ENCODE data around the gene FRMD4A. TPM values are rescaled to one million over a fixed set of nuclear protein-coding genes. Genes with fewer than 3 reads are reported as not detected.

FRMD4A gene
- total and polyA plus RNA-seq, 5 donors from 2014 or later, result 0.34 to 2.4 (median 0.54) TPM

GRCh38 chr10:13765641-13766341 lies 564.9 kb downstream of the FRMD4A start:
- no peaks in the 10 kb centered on the region for H3K9me3 ChIP-seq (ENCODE audit: control insufficient read depth in 2 of 2, low read length in 2 of 2)
- no peaks in the 10 kb centered on the region for H3K27me3 ChIP-seq (ENCODE audit: control insufficient read depth, insufficient read depth, low read length)
- no peak overlapping the region for H3K27ac ChIP-seq (ENCODE audit: insufficient read depth, low read length, poor library complexity, severe bottlenecking)
- ATAC-seq (ENCODE audit: low read depth in 2 of 2) (no peak), DNase-seq (no peak)
- peaks cover 0 to 3% (median 0%) of the 10 kb centered on the region in 7 donors for H3K9me3 Mint-ChIP-seq
- H3K36me3 ChIP-seq (ENCODE audit: control insufficient read depth, insufficient read depth, low read length), result no peaks in the 10 kb centered on the region
- H3K27ac Mint-ChIP-seq, result no peak overlapping the region
- no peaks in the 10 kb centered on the region for H3K4me1 ChIP-seq (ENCODE audit: control insufficient read depth, insufficient read depth, low read length, poor library complexity, severe bottlenecking)
- peaks cover 9% of the 10 kb centered on the region for H3K27me3 Mint-ChIP-seq
- no peaks in the 10 kb centered on the region for H3K36me3 Mint-ChIP-seq
- H3K4me3 Mint-ChIP-seq, result no peak overlapping the region
- H3K4me3 ChIP-seq (ENCODE audit: low read depth, low read length), result no peak overlapping the region
- no peaks in the 10 kb centered on the region for H3K4me1 Mint-ChIP-seq

DNA sequence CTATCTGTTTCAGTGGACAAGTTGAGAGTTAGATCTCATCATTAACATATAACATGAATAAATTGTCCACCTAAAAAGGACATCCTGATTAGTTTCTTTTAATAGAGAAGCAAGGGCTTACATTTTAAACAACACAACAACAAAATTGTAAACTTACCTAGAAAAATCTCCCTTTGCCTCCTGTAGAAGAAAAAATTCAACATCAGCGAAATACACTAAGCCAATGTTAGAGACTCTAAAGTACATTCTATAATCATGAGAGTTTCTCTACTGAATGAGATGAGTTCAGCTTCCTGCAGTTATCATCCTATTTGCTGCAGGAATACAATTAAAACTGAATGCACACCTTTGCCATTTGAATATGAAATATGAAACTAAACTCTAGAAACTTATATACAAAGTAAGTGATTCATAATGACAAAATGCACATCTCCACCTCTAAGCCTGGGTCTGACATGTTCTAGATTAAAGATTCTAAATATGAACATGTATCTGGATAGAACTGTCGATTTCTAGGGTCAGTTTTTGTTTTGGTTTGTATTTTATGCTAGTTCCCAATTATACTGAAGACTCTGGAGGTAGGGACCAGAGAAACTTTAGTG lies 569.1 kb downstream of the FRMD4A start:
- Mint-ChIP-seq H3K4me3 (no peak overlapping the region), H3K36me3 (no peaks in the 10 kb centered on the region), H3K27ac (no peak overlapping the region), H3K27me3 (peaks cover 4% of the 10 kb centered on the region), H3K4me1 (peaks cover 4 to 17% (median 14%) of the 10 kb centered on the region in 4 donors), H3K9me3 (no peaks in the 10 kb centered on the region)
- peaks cover 8% of the 10 kb centered on the region for H3K4me1 ChIP-seq (ENCODE audit: control insufficient read depth, insufficient read depth, low read length, poor library complexity, severe bottlenecking)
- ATAC-seq (ENCODE audit: low read depth in 2 of 2), result no peak
- no peak overlapping the region for H3K4me3 ChIP-seq (ENCODE audit: low read depth, low read length)
- H3K27me3 ChIP-seq (ENCODE audit: control insufficient read depth, insufficient read depth, low read length), result no peaks in the 10 kb centered on the region
- no peaks in the 10 kb centered on the region for H3K36me3 ChIP-seq (ENCODE audit: control insufficient read depth, insufficient read depth, low read length)
- no peak overlapping the region for H3K27ac ChIP-seq (ENCODE audit: insufficient read depth, low read length, poor library complexity, severe bottlenecking)
- DNase-seq, result no peak
- H3K9me3 ChIP-seq (ENCODE audit: control insufficient read depth in 2 of 2, low read length in 2 of 2), result no peaks in the 10 kb centered on the region

- no peaks in the 10 kb centered on the region for H3K36me3 Mint-ChIP-seq
- DNase-seq, result no peak
- no peak overlapping the region for H3K4me3 ChIP-seq (ENCODE audit: low read depth, low read length)
- H3K27me3 Mint-ChIP-seq, result peaks cover 4% of the 10 kb centered on the region
- H3K27me3 ChIP-seq (ENCODE audit: control insufficient read depth, insufficient read depth, low read length), result no peaks in the 10 kb centered on the region
- peaks cover 8% of the 10 kb centered on the region for H3K4me1 ChIP-seq (ENCODE audit: control insufficient read depth, insufficient read depth, low read length, poor library complexity, severe bottlenecking)
- no peak overlapping the region for H3K27ac Mint-ChIP-seq
- H3K36me3 ChIP-seq (ENCODE audit: control insufficient read depth, insufficient read depth, low read length), result no peaks in the 10 kb centered on the region
- H3K27ac ChIP-seq (ENCODE audit: insufficient read depth, low read length, poor library complexity, severe bottlenecking), result no peak overlapping the region
- no peaks in the 10 kb centered on the region for H3K9me3 Mint-ChIP-seq
- ATAC-seq (ENCODE audit: low read depth in 2 of 2), result no peak
- peaks cover 4 to 17% (median 14%) of the 10 kb centered on the region in 4 donors for H3K4me1 Mint-ChIP-seq
- no peak overlapping the region for H3K4me3 Mint-ChIP-seq
- H3K9me3 ChIP-seq (ENCODE audit: control insufficient read depth in 2 of 2, low read length in 2 of 2), result no peaks in the 10 kb centered on the region
These were observed 571.6 kb downstream of the FRMD4A start for GRCh38 chr10:13759168-13759567.

- H3K27me3 ChIP-seq (ENCODE audit: control insufficient read depth, insufficient read depth, low read length), result no peaks in the 10 kb centered on the region
- ATAC-seq (ENCODE audit: low read depth in 2 of 2) (no peak), DNase-seq (no peak)
- Mint-ChIP-seq H3K27me3 (peaks cover 4% of the 10 kb centered on the region), H3K36me3 (no peaks in the 10 kb centered on the region), H3K9me3 (no peaks in the 10 kb centered on the region), H3K4me3 (no peak overlapping the region), H3K4me1 (peaks cover 4 to 17% (median 14%) of the 10 kb centered on the region in 4 donors), H3K27ac (no peak overlapping the region)
- H3K27ac ChIP-seq (ENCODE audit: insufficient read depth, low read length, poor library complexity, severe bottlenecking), result no peak overlapping the region
- no peak overlapping the region for H3K4me3 ChIP-seq (ENCODE audit: low read depth, low read length)
- H3K4me1 ChIP-seq (ENCODE audit: control insufficient read depth, insufficient read depth, low read length, poor library complexity, severe bottlenecking), result peaks cover 8% of the 10 kb centered on the region
- H3K36me3 ChIP-seq (ENCODE audit: control insufficient read depth, insufficient read depth, low read length), result no peaks in the 10 kb centered on the region
- H3K9me3 ChIP-seq (ENCODE audit: control insufficient read depth in 2 of 2, low read length in 2 of 2), result no peaks in the 10 kb centered on the region
These were observed 572.0 kb downstream of the FRMD4A start for GRCh38 chr10:13758756-13759155.

GRCh38 chr10:13758312-13758711 lies 572.4 kb downstream of the FRMD4A start:
- peaks cover 4 to 17% (median 14%) of the 10 kb centered on the region in 4 donors for H3K4me1 Mint-ChIP-seq
- H3K27ac ChIP-seq (ENCODE audit: insufficient read depth, low read length, poor library complexity, severe bottlenecking), result no peak overlapping the region
- no peaks in the 10 kb centered on the region for H3K36me3 Mint-ChIP-seq
- no peaks in the 10 kb centered on the region for H3K9me3 ChIP-seq (ENCODE audit: control insufficient read depth in 2 of 2, low read length in 2 of 2)
- DNase-seq (peak in 1 of 3 donors; percentile 12), ATAC-seq (ENCODE audit: low read depth in 2 of 2) (no peak)
- no peak overlapping the region for H3K4me3 ChIP-seq (ENCODE audit: low read depth, low read length)
- H3K36me3 ChIP-seq (ENCODE audit: control insufficient read depth, insufficient read depth, low read length), result no peaks in the 10 kb centered on the region
- peak overlapping the region in 1 of 4 donors; percentile 44 for H3K4me3 Mint-ChIP-seq
- H3K27me3 ChIP-seq (ENCODE audit: control insufficient read depth, insufficient read depth, low read length), result no peaks in the 10 kb centered on the region
- no peaks in the 10 kb centered on the region for H3K9me3 Mint-ChIP-seq
- H3K27me3 Mint-ChIP-seq, result peaks cover 4% of the 10 kb centered on the region
- H3K4me1 ChIP-seq (ENCODE audit: control insufficient read depth, insufficient read depth, low read length, poor library complexity, severe bottlenecking), result peaks cover 8% of the 10 kb centered on the region
- H3K27ac Mint-ChIP-seq, result peak overlapping the region in 2 of 3 donors; percentile 78 to 84

- Mint-ChIP-seq H3K36me3 (no peaks in the 10 kb centered on the region), H3K27me3 (no peaks in the 10 kb centered on the region), H3K4me1 (peaks cover 4 to 17% (median 14%) of the 10 kb centered on the region in 4 donors), H3K4me3 (no peak overlapping the region), H3K27ac (no peak overlapping the region), H3K9me3 (no peaks in the 10 kb centered on the region)
- H3K27me3 ChIP-seq (ENCODE audit: control insufficient read depth, insufficient read depth, low read length), result no peaks in the 10 kb centered on the region
- H3K36me3 ChIP-seq (ENCODE audit: control insufficient read depth, insufficient read depth, low read length), result no peaks in the 10 kb centered on the region
- no peak overlapping the region for H3K4me3 ChIP-seq (ENCODE audit: low read depth, low read length)
- no peaks in the 10 kb centered on the region for H3K9me3 ChIP-seq (ENCODE audit: control insufficient read depth in 2 of 2, low read length in 2 of 2)
- DNase-seq (no peak), ATAC-seq (ENCODE audit: low read depth in 2 of 2) (no peak)
- H3K27ac ChIP-seq (ENCODE audit: insufficient read depth, low read length, poor library complexity, severe bottlenecking), result no peak overlapping the region
- peaks cover 8% of the 10 kb centered on the region for H3K4me1 ChIP-seq (ENCODE audit: control insufficient read depth, insufficient read depth, low read length, poor library complexity, severe bottlenecking)
These were observed 576.4 kb downstream of the FRMD4A start for GRCh38 chr10:13754277-13754676.

GRCh38 chr10:13751191-13751764 lies 579.4 kb downstream of the FRMD4A start:
- Histone ChIP-seq H3K36me3 (ENCODE audit: control insufficient read depth, insufficient read depth, low read length) (no peaks in the 10 kb centered on the region), H3K4me3 (ENCODE audit: low read depth, low read length) (no peak overlapping the region), H3K27ac (ENCODE audit: insufficient read depth, low read length, poor library complexity, severe bottlenecking) (no peak overlapping the region), H3K9me3 (ENCODE audit: control insufficient read depth in 2 of 2, low read length in 2 of 2) (no peaks in the 10 kb centered on the region), H3K4me1 (ENCODE audit: control insufficient read depth, insufficient read depth, low read length, poor library complexity, severe bottlenecking) (no peaks in the 10 kb centered on the region), H3K27me3 (ENCODE audit: control insufficient read depth, insufficient read depth, low read length) (no peaks in the 10 kb centered on the region)
- no peaks in the 10 kb centered on the region for H3K4me1 Mint-ChIP-seq
- no peaks in the 10 kb centered on the region for H3K27me3 Mint-ChIP-seq
- H3K9me3 Mint-ChIP-seq, result no peaks in the 10 kb centered on the region
- no peak overlapping the region for H3K27ac Mint-ChIP-seq
- peaks cover 3% of the 10 kb centered on the region for H3K36me3 Mint-ChIP-seq
- no peak overlapping the region for H3K4me3 Mint-ChIP-seq
- ATAC-seq (ENCODE audit: low read depth in 2 of 2) (no peak), DNase-seq (no peak)
